Measurements from ENCODE around the gene DNAH2. TPM values are rescaled to one million over a fixed set of nuclear protein-coding genes. Genes with fewer than 3 reads are reported as not detected.

The DNAH2 gene
- total RNA-seq, 1 experiment from 2014 or later: 0.17 TPM

- TF ChIP-seq ARID4B (CRISPR knock-in tag; IDR thresholded peaks at IDR 0.05; ENCODE audit: borderline replicate concordance): peak; percentile 69; the same call in 1 of the 2 replicates
- TF ChIP-seq GABPB1 (CRISPR knock-in tag; IDR thresholded peaks at IDR 0.05): peak; percentile 34; the same call in 1 of the 2 replicates
- peak; percentile 61 for TF ChIP-seq USF2 (CRISPR knock-in tag; IDR thresholded peaks at IDR 0.05)
- TF ChIP-seq ZSCAN18 (CRISPR knock-in tag; IDR thresholded peaks at IDR 0.05): no peak
- no peak for TF ChIP-seq NR3C1 (CRISPR knock-in tag; conservative IDR thresholded peaks at IDR 0.05; ENCODE audit: low read depth)
- TF ChIP-seq TCF7 (CRISPR knock-in tag; IDR thresholded peaks at IDR 0.05; ENCODE audit: low read depth): no peak
- TF ChIP-seq ZNF281 (CRISPR knock-in tag; IDR thresholded peaks at IDR 0.05): no peak
- TF ChIP-seq FOXK1 (CRISPR knock-in tag; IDR thresholded peaks at IDR 0.05): peak; percentile 64; the same call in 1 of the 2 replicates
- TF ChIP-seq SP1 (CRISPR knock-in tag; conservative IDR thresholded peaks at IDR 0.05): peak; percentile 60
These were observed 30.3 kb upstream of the DNAH2 start, which contains the start of gene TP53 (continued) for GRCh38 chr17:7687072-7687907.

GRCh38 chr17:7687908-7688807, 29.4 kb upstream of the DNAH2 start, which contains the start of gene WRAP53:
WRAP53 (plus strand) TSS chr17:7688477; CDS start chr17:7688649, 172 bp downstream.
- H3K9me3 Mint-ChIP-seq: no peaks in the 10 kb centered on the region
- H3K27me3 Mint-ChIP-seq (ENCODE audit: low read depth): no peaks in the 10 kb centered on the region
- ATAC-seq (peak; percentile 89), DNase-seq (ENCODE audit: low spot score) (peak; percentile 98)
- peak within 1 kb of the TSS; percentile 100 for H3K27ac Mint-ChIP-seq
- CTCF ChIA-PET: interaction anchor here (0.6 to 7.0 kb wide), 40 partner anchors 11 to 1877 kb away, joined by 3 to 205 read pairs (median 6); partner anchors contain the start of genes ACAP1, ATP1B2, CD68 and CYB5D1
- H3K36me3 Mint-ChIP-seq: peaks cover 25% of the 10 kb centered on the region
- POLR2A ChIA-PET: interaction anchor here (0.6 to 5.9 kb wide), 24 partner anchors 11 to 468 kb away, joined by 3 to 80 read pairs (median 10); partner anchors contain the start of genes ATP1B2, CD68, DNAH2 and EFNB3
- H3K4me1 Mint-ChIP-seq: peaks cover 27% of the 10 kb centered on the region
- peak within 1 kb of the TSS; percentile 88 for H3K4me3 Mint-ChIP-seq
- TF ChIP-seq JUN (CRISPR knock-in tag; IDR thresholded peaks at IDR 0.05) (no peak), IRF1 (CRISPR knock-in tag; IDR thresholded peaks at IDR 0.05) (0 out of 2 replicates have a peak, but pooled peaks have one; percentile 19), MLX (CRISPR knock-in tag; IDR thresholded peaks at IDR 0.05) (no peak), FOXP1 (CRISPR knock-in tag; IDR thresholded peaks at IDR 0.05; ENCODE audit: borderline replicate concordance) (no peak), ZNF263 (CRISPR knock-in tag; IDR thresholded peaks at IDR 0.05; ENCODE audit: low read depth) (no peak), FOXK1 (CRISPR knock-in tag; IDR thresholded peaks at IDR 0.05) (peak; percentile 82), CDX4 (CRISPR knock-in tag; IDR thresholded peaks at IDR 0.05; ENCODE audit: borderline replicate concordance) (no peak), FOXP4 (CRISPR knock-in tag; IDR thresholded peaks at IDR 0.05) (no peak)
